Effector memory CD4-positive, alpha-beta T cell (primary cell): ENCODE data around the gene RIC1.

Experiments
- DNase-seq, 3 donors: peaks; one replicate each; pipeline ENCODE4 v3.0.0-alpha.2; 2020
- H3K27ac ChIP-seq: 2 replicates; pipeline ENCODE4 v1.7.0; 2013; ENCODE audit warnings: mild to moderate bottlenecking, low read length, moderate library complexity; ENCODE audit not compliant: insufficient read depth, poor library complexity, severe bottlenecking
- H3K27me3 ChIP-seq: replicated peaks from 2 replicates; pipeline ENCODE4 v1.7.0; 2013; ENCODE audit warnings: mild to moderate bottlenecking, low read length; ENCODE audit not compliant: insufficient read depth, control insufficient read depth, poor library complexity, severe bottlenecking
- H3K36me3 ChIP-seq: 2 replicates; pipeline ENCODE4 v1.7.0; 2013; ENCODE audit warnings: mild to moderate bottlenecking, low read length, moderate library complexity; ENCODE audit not compliant: control insufficient read depth, insufficient read depth
- H3K4me1 ChIP-seq: 2 replicates; pipeline ENCODE4 v1.7.0; 2013; ENCODE audit warnings: low read length, mild to moderate bottlenecking; ENCODE audit not compliant: control insufficient read depth, insufficient read depth, poor library complexity, severe bottlenecking
- H3K4me3 ChIP-seq: 2 replicates; pipeline ENCODE4 v1.7.0; 2013; ENCODE audit warnings: low read length, low read depth, mild to moderate bottlenecking; ENCODE audit not compliant: insufficient read depth, poor library complexity, severe bottlenecking
- H3K9me3 ChIP-seq: 2 replicates; pipeline ENCODE4 v1.7.0; 2013; ENCODE audit warnings: mild to moderate bottlenecking, low read length, moderate library complexity; ENCODE audit not compliant: control insufficient read depth

RIC1 gene

DNA sequence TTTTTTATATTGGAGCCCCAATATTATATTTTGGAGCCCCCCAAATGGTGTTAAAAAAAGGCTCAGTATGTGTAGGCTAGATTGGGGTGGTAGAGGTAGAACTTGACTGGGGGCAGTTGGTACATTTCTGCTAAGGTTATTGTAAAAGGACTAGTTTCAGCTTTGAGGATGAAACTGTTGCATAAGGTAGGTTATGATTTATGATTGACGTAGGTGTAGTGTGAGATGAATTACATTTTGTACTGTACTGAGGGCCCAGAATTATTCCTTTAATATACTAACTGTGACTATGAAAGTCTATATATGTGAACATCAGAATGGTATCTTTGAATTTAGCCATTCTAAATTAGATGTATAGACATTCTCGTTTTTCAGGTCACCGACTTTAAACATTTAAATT, 3.6 kb downstream of the RIC1 start:
- Histone ChIP-seq H3K27me3 (no peaks in the 10 kb centered on the region), H3K27ac (no peak overlapping the region), H3K4me1 (peaks cover 7% of the 10 kb centered on the region), H3K4me3 (no peak overlapping the region), H3K9me3 (no peaks in the 10 kb centered on the region), H3K36me3 (no peaks in the 10 kb centered on the region)
- DNase-seq, result no peak

DNA sequence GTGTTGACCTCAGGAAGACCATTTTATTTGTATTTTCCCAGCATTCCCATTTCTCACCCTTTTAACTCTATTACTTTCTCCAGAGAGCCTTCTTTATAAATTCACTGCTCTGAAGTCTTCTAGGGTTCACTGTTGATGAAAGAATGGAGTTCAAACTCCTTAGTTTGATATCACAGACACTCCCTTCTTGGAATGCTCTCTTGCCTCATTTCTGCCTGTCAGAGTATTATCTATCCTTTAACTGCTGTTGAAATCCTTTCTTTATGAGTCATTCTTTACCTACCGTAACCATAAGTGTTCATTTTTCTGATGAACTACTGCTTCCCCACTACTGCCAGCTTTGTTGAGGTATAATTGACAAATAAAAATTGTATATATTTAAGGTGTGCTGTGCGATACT, 4.3 kb downstream of the RIC1 start:
- no peak for DNase-seq
- H3K4me3 ChIP-seq, result no peak overlapping the region
- H3K27ac ChIP-seq, result no peak overlapping the region
- no peaks in the 10 kb centered on the region for H3K27me3 ChIP-seq
- no peaks in the 10 kb centered on the region for H3K9me3 ChIP-seq
- H3K4me1 ChIP-seq, result peaks cover 4% of the 10 kb centered on the region
- no peaks in the 10 kb centered on the region for H3K36me3 ChIP-seq

DNA sequence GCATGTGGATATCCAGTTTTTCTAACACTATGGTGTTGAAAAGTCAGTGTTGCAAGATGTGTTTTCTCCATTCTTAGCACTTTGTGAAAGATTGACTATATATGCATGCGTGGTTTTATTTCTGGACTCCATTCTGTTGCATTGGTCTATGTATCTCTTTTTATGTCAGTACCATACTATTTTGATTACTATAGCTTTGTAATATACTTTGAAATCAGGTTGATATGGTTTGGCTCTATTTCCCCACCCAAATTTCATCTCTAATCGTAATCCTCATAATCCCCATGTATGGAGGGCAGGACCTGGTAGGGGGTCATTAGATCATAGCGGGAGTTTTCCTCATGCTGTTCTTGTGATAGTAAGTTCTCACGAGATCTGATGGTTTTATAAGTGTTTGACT, 6.5 kb downstream of the RIC1 start:
- H3K36me3 ChIP-seq, result no peaks in the 10 kb centered on the region
- DNase-seq, result no peak
- H3K27me3 ChIP-seq, result no peaks in the 10 kb centered on the region
- H3K4me3 ChIP-seq, result no peak overlapping the region
- peaks cover 4% of the 10 kb centered on the region for H3K4me1 ChIP-seq
- no peak overlapping the region for H3K27ac ChIP-seq
- H3K9me3 ChIP-seq, result no peaks in the 10 kb centered on the region

DNA sequence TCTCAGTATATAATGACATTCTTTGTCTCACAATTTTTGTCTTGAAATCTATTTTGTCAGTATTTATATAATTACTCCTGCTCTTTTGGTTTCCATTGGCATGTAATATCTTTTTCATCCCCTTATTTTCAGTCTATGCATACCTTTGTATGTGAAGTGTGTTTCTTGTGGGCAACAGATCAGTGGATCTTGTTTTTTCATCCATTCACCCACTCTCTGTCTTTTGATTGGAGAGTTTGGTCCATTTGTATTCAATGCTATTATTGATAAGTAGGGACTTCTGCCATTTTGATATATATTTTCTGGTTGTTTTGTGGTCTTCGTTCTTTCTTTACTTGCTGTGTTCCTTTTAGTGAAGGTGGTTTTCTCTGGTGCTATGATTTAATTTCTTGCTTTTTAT, 10.9 kb downstream of the RIC1 start:
- no peak for DNase-seq
- no peak overlapping the region for H3K27ac ChIP-seq
- H3K4me1 ChIP-seq, result no peaks in the 10 kb centered on the region
- H3K36me3 ChIP-seq, result no peaks in the 10 kb centered on the region
- H3K27me3 ChIP-seq, result no peaks in the 10 kb centered on the region
- H3K9me3 ChIP-seq, result no peaks in the 10 kb centered on the region
- H3K4me3 ChIP-seq, result no peak overlapping the region

- no peak for DNase-seq
- H3K27ac ChIP-seq, result no peak overlapping the region
- H3K4me1 ChIP-seq, result no peaks in the 10 kb centered on the region
- no peaks in the 10 kb centered on the region for H3K36me3 ChIP-seq
- no peaks in the 10 kb centered on the region for H3K27me3 ChIP-seq
- no peak overlapping the region for H3K4me3 ChIP-seq
- H3K9me3 ChIP-seq, result no peaks in the 10 kb centered on the region
These were observed 13.3 kb downstream of the RIC1 start for GRCh38 chr9:5642170-5642569.

DNA sequence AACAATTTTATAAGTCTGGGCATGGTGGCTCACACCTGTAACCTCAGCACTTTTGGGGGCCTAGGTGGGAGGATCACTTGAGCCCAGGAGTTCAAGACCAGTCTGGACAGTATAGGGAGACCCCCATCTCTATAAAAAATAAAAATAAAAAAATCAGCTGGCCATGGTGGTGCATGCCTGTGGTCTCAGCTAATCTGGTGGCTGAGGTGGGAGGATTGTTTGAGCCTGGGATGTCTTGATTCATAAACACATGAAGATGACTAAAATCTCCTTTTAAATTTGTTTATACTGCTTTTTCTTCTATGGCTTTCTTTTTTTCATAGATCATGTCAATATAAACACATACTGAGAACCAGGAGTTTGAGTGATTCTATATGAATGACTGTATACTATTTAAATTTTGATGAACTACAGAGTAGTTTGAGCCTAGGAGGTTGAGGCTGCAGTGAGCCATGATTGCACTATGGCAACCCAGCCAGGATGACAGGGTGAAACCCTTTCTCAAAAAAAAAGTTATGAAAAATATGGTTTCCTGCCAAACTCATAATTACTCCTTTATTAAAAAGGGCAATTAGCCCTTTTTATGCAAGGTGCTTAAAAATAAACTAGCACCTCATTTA, 14.2 kb downstream of the RIC1 start:
- DNase-seq, result no peak
- Histone ChIP-seq H3K27me3 (no peaks in the 10 kb centered on the region), H3K27ac (no peak overlapping the region), H3K9me3 (no peaks in the 10 kb centered on the region), H3K4me1 (no peaks in the 10 kb centered on the region), H3K4me3 (no peak overlapping the region), H3K36me3 (no peaks in the 10 kb centered on the region)

- Histone ChIP-seq H3K9me3 (peaks cover 3% of the 10 kb centered on the region), H3K4me1 (no peaks in the 10 kb centered on the region), H3K27ac (no peak overlapping the region), H3K4me3 (no peak overlapping the region), H3K27me3 (no peaks in the 10 kb centered on the region), H3K36me3 (no peaks in the 10 kb centered on the region)
- no peak for DNase-seq
These were observed 15.6 kb downstream of the RIC1 start for GRCh38 chr9:5644501-5644900.

- Histone ChIP-seq H3K36me3 (no peaks in the 10 kb centered on the region), H3K27ac (no peak overlapping the region), H3K4me3 (no peak overlapping the region), H3K27me3 (no peaks in the 10 kb centered on the region), H3K9me3 (peaks cover 6% of the 10 kb centered on the region), H3K4me1 (no peaks in the 10 kb centered on the region)
- DNase-seq, result no peak
These were observed 17.2 kb downstream of the RIC1 start for GRCh38 chr9:5646116-5646515.

DNA sequence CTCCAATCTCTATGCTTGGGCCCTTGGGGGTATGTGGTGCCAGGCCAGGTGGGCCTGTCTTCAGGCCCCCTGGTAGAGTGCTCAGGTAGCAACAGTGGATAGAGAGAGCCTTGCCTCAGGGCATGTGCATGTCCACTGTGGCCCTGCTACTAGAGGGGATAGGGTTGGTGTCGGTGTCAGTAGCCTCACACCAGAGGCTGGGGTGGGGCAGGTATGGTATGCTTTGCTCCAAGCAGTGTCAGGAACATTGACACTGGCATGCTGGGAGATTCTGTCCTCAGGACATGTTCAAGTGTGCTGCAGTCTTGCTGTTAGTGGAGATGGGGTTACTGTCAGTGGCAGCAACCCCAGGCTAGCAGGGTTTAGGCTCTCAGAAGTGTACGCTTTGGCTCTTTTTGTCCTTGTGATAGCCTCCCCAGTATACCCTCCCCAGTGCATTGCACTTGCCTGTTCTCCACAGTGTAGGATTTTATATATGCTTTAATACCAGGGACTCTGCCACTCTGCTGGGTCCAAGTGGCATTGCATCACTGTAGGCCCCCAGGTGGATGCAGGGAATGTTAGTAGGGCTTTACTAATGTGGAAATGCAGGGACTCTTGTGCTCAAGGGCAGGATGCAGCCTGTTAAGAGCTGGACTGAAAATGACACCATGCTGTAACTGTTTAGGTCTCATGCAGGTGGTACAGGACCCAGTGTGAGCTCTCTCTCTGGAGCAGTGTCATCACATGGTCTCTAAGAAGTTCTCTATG, 21.6 kb downstream of the RIC1 start:
- no peak overlapping the region for H3K27ac ChIP-seq
- H3K9me3 ChIP-seq, result peaks cover 7% of the 10 kb centered on the region
- DNase-seq, result no peak

DNA sequence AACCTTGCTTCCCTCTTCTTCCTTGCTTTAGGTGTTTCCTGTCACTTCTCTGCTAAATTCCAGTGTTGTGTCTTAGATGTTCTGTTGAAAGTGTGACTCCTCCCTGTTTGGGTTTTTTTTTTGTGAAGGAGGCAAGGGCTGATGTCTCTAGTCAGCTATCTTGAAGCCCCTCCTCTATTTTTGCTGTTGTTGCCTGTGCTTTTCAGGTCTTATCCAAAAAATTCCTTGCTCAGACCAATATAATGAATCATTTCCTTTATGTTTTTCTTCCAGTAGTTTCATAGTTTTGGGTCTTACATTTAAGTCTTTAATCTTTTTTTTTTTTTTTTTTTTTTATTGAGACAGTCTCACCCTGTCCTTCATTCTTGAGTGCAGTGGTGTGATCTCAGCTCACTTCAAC, 22.3 kb downstream of the RIC1 start:
- no peaks in the 10 kb centered on the region for H3K4me1 ChIP-seq
- no peak overlapping the region for H3K4me3 ChIP-seq
- H3K36me3 ChIP-seq, result no peaks in the 10 kb centered on the region
- H3K9me3 ChIP-seq, result peaks cover 7% of the 10 kb centered on the region
- DNase-seq, result no peak
- H3K27me3 ChIP-seq, result no peaks in the 10 kb centered on the region
- H3K27ac ChIP-seq, result no peak overlapping the region

More for the DNA sequence above, 21.6 kb downstream of the RIC1 start:
- no peaks in the 10 kb centered on the region for H3K36me3 ChIP-seq
- no peak overlapping the region for H3K4me3 ChIP-seq
- H3K27me3 ChIP-seq, result no peaks in the 10 kb centered on the region
- no peaks in the 10 kb centered on the region for H3K4me1 ChIP-seq
